WTC11 (cell line): ENCODE results near the gene DUSP1. TPM values are rescaled to one million over a fixed set of nuclear protein-coding genes. Genes with fewer than 3 reads are reported as not detected.

Source experiments
- ATAC-seq: fragments of 200-7000 bp; cut with Tn5 transposase; 2 replicates; pipeline ENCODE4 v1.10.0; 2021; ENCODE audit warnings: mild to moderate bottlenecking, moderate library complexity
- CTCF ChIA-PET: fragments of 300-600 bp; sonication (Branson Sonifier 250); formaldehyde crosslinking; loops from one replicate; lab custom pipeline; 2021; ENCODE audit warnings: antibody characterized with exemption; lab: Charles Lee
- POLR2A ChIA-PET: fragments of 350-600 bp; sonication (Branson Sonifier 250); formaldehyde crosslinking; loops from one replicate; lab custom pipeline; 2021; ENCODE audit warnings: antibody characterized with exemption; lab: Charles Lee
- DNase-seq: peaks from one replicate; pipeline ENCODE4 v3.0.0; 2021; ENCODE audit warnings: low spot score
- H3K27ac Mint-ChIP-seq: 2 replicates; pipeline ENCODE4 v1.8.0; 2021; ENCODE audit warnings: mixed read lengths
- H3K27me3 Mint-ChIP-seq: 2 replicates; pipeline ENCODE4 v1.8.0; 2021; ENCODE audit warnings: low read depth, mild to moderate bottlenecking, moderate library complexity, mixed read lengths
- H3K36me3 Mint-ChIP-seq: 2 replicates; pipeline ENCODE4 v1.8.0; 2021; ENCODE audit warnings: mixed read lengths
- H3K4me1 Mint-ChIP-seq: 2 replicates; pipeline ENCODE4 v1.8.0; 2022; ENCODE audit warnings: mixed read lengths
- H3K4me3 Mint-ChIP-seq: 2 replicates; pipeline ENCODE4 v1.8.0; 2021; ENCODE audit warnings: mild to moderate bottlenecking, moderate library complexity, mixed read lengths
- H3K9me3 Mint-ChIP-seq: 2 replicates; pipeline ENCODE4 v1.8.0; 2021; ENCODE audit warnings: mixed read lengths
- ATF1 ChIP-seq: sonication (generic); formaldehyde crosslinking; IDR thresholded peaks from 2 replicates; pipeline ENCODE4 v1.8.1; 2023; ENCODE audit warnings: mild to moderate bottlenecking, moderate library complexity, missing genetic modification reagents
- GABPB1 ChIP-seq: sonication (generic); formaldehyde crosslinking; IDR thresholded peaks from 2 replicates; pipeline ENCODE4 v1.8.1; 2023; ENCODE audit warnings: mild to moderate bottlenecking, missing genetic modification reagents
- NFATC4 ChIP-seq: fragments of 250-450 bp; sonication (Bioruptor Pico); IDR thresholded peaks from 2 replicates; pipeline ENCODE4 v1.9.0; 2021; ENCODE audit warnings: mild to moderate bottlenecking
- NFE2L1 ChIP-seq: sonication (generic); formaldehyde crosslinking; IDR thresholded peaks from 2 replicates; pipeline ENCODE4 v1.8.1; 2023; ENCODE audit warnings: missing genetic modification reagents
- NR1H2 ChIP-seq: sonication (generic); formaldehyde crosslinking; IDR thresholded peaks from 2 replicates; pipeline ENCODE4 v1.9.0; 2021; ENCODE audit warnings: mild to moderate bottlenecking, moderate library complexity, missing genetic modification reagents
- RORB ChIP-seq: fragments of 250-450 bp; sonication (Bioruptor Pico); IDR thresholded peaks from 2 replicates; pipeline ENCODE4 v1.9.0; 2021; ENCODE audit warnings: mild to moderate bottlenecking
- SP1 ChIP-seq: sonication (generic); formaldehyde crosslinking; conservative IDR thresholded peaks from 2 replicates; pipeline ENCODE4 v1.8.1; 2022; ENCODE audit warnings: missing genetic modification reagents
- TEAD4 ChIP-seq: sonication (generic); formaldehyde crosslinking; IDR thresholded peaks from 2 replicates; pipeline ENCODE4 v1.8.0; 2022; ENCODE audit warnings: mild to moderate bottlenecking, missing genetic modification reagents
- ZBTB21 ChIP-seq: sonication (generic); formaldehyde crosslinking; IDR thresholded peaks from 2 replicates; pipeline ENCODE4 v1.8.1; 2023; ENCODE audit warnings: mild to moderate bottlenecking, missing genetic modification reagents, borderline replicate concordance
- ZNF317 ChIP-seq: sonication (generic); formaldehyde crosslinking; IDR thresholded peaks from 2 replicates; pipeline ENCODE4 v1.8.1; 2023; ENCODE audit warnings: low read depth, mild to moderate bottlenecking, moderate library complexity, missing genetic modification reagents, borderline replicate concordance
- ZNF396 ChIP-seq: fragments of 250-450 bp; sonication (Bioruptor Pico); IDR thresholded peaks from 2 replicates; pipeline ENCODE4 v1.8.0; 2021; ENCODE audit warnings: mild to moderate bottlenecking, moderate library complexity, borderline replicate concordance
- ZNF423 ChIP-seq: fragments of 250-450 bp; sonication (Bioruptor Pico); IDR thresholded peaks from 2 replicates; pipeline ENCODE4 v2.1.2; 2022; ENCODE audit warnings: mild to moderate bottlenecking, moderate library complexity
- total RNA-seq: library from RNA; stranded (reverse); gene quantifications from 3 replicates; pipeline ENCODE4 v1.2.3, GENCODE V29; 2021
- TF ChIP-seq, protein P1 (sequence below): sonication (generic); formaldehyde crosslinking; IDR thresholded peaks from 2 replicates; pipeline ENCODE4 v1.8.0; 2022; ENCODE audit warnings: mild to moderate bottlenecking, missing genetic modification reagents
- TF ChIP-seq, protein P2 (sequence below): fragments of 200-600 bp; IDR thresholded peaks from 2 replicates; pipeline ENCODE4 v1.8.0; 2022; ENCODE audit warnings: antibody characterized with exemption
- TF ChIP-seq, protein P3 (sequence below): sonication (generic); formaldehyde crosslinking; IDR thresholded peaks from 2 replicates; pipeline ENCODE4 v1.8.1; 2023; ENCODE audit warnings: mild to moderate bottlenecking, missing genetic modification reagents, borderline replicate concordance
- TF ChIP-seq, protein P4 (sequence below): sonication (generic); formaldehyde crosslinking; IDR thresholded peaks from 2 replicates; pipeline ENCODE4 v1.8.1; 2023; ENCODE audit warnings: mild to moderate bottlenecking, missing genetic modification reagents

The DUSP1 gene
- total RNA-seq, 1 experiment from 2014 or later, result 9.5 TPM

DNA sequence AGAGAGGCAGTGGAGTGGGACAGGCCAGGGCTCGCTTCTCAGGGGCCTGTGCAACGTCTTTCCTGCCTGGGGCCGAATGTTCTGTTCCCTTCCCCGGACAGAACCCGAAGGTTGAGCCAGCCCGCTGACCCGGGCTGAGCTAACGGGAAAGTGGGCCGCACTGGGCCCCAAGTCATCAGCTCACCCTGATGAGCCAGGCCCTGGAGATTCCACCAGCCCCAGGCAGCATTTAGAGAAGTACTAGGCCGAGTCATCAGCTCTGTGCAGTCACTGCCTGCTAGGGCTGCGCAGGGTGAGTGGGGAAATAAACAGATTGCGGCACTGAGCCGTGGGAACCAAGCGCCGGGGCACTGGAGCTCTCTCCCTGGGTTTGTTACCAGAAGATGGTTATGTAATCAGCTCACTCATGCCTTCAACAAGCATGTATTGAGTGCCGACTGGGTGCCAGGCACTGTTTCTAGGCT, 29.1 kb upstream of the DUSP1 start:
- no peak overlapping the region for H3K4me3 Mint-ChIP-seq
- no peaks in the 10 kb centered on the region for H3K36me3 Mint-ChIP-seq
- TF ChIP-seq, protein P1, sequence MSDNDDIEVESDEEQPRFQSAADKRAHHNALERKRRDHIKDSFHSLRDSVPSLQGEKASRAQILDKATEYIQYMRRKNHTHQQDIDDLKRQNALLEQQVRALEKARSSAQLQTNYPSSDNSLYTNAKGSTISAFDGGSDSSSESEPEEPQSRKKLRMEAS (CRISPR knock-in tag), result no peak
- TF ChIP-seq ZNF423 (CRISPR knock-in tag), result no peak
- no peak for TF ChIP-seq NR1H2 (CRISPR knock-in tag)
- no peak for TF ChIP-seq NFATC4 (CRISPR knock-in tag)
- TF ChIP-seq, protein P2, sequence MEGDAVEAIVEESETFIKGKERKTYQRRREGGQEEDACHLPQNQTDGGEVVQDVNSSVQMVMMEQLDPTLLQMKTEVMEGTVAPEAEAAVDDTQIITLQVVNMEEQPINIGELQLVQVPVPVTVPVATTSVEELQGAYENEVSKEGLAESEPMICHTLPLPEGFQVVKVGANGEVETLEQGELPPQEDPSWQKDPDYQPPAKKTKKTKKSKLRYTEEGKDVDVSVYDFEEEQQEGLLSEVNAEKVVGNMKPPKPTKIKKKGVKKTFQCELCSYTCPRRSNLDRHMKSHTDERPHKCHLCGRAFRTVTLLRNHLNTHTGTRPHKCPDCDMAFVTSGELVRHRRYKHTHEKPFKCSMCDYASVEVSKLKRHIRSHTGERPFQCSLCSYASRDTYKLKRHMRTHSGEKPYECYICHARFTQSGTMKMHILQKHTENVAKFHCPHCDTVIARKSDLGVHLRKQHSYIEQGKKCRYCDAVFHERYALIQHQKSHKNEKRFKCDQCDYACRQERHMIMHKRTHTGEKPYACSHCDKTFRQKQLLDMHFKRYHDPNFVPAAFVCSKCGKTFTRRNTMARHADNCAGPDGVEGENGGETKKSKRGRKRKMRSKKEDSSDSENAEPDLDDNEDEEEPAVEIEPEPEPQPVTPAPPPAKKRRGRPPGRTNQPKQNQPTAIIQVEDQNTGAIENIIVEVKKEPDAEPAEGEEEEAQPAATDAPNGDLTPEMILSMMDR, result no peak
- TF ChIP-seq ZBTB21 (CRISPR knock-in tag), result no peak
- TF ChIP-seq ZNF317, result no peak
- no peak for TF ChIP-seq RORB (CRISPR knock-in tag)
- no peak for TF ChIP-seq TEAD4 (CRISPR knock-in tag)
- peaks cover 8% of the 10 kb centered on the region for H3K4me1 Mint-ChIP-seq
- POLR2A ChIA-PET, result interaction anchor here (1.0 kb wide), 1 partner anchor 29 kb away, joined by 5 read pairs; the partner anchor contains the start of gene DUSP1
- H3K9me3 Mint-ChIP-seq, result no peaks in the 10 kb centered on the region
- DNase-seq (no peak), ATAC-seq (no peak)
- CTCF ChIA-PET, result interaction anchor here (0.7 to 2.9 kb wide), 3 partner anchors 29 to 139 kb away, joined by 3 to 18 read pairs (median 3); partner anchors contain the start of gene DUSP1
- no peak overlapping the region for H3K27ac Mint-ChIP-seq
- H3K27me3 Mint-ChIP-seq, result peaks cover 5% of the 10 kb centered on the region

DNA sequence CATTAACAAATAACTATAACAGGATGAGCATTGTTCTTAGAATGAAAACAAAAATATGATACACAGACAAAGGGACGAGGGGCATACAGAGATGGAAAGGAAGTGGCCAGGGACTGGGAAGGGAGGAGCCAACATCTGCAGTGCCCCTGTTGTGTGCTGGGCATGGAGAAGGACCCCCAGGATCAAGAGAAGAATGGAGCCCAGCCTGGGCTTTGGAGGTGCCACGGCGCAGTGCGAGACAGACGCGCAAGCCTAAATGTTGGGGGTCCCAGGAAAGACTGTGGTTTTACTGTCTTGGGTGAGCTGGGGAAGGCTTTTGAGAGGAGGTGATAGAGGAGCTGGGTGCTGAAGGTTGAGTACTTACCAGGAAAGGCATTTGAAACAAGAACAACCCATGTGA, 28.4 kb upstream of the DUSP1 start:
- Mint-ChIP-seq H3K27me3 (peaks cover 5% of the 10 kb centered on the region), H3K27ac (no peak overlapping the region), H3K4me1 (peaks cover 8% of the 10 kb centered on the region), H3K9me3 (no peaks in the 10 kb centered on the region), H3K4me3 (no peak overlapping the region), H3K36me3 (no peaks in the 10 kb centered on the region)
- POLR2A ChIA-PET, result interaction anchor here (1.0 kb wide), 1 partner anchor 28 kb away, joined by 5 read pairs; the partner anchor contains the start of gene DUSP1
- no peak for ATAC-seq
- CTCF ChIA-PET, result interaction anchor here (1.1 to 2.9 kb wide), 2 partner anchors 28 to 140 kb away, joined by 3 to 18 read pairs; partner anchors contain the start of gene DUSP1
- DNase-seq, result no peak
- TF ChIP-seq, protein P3, sequence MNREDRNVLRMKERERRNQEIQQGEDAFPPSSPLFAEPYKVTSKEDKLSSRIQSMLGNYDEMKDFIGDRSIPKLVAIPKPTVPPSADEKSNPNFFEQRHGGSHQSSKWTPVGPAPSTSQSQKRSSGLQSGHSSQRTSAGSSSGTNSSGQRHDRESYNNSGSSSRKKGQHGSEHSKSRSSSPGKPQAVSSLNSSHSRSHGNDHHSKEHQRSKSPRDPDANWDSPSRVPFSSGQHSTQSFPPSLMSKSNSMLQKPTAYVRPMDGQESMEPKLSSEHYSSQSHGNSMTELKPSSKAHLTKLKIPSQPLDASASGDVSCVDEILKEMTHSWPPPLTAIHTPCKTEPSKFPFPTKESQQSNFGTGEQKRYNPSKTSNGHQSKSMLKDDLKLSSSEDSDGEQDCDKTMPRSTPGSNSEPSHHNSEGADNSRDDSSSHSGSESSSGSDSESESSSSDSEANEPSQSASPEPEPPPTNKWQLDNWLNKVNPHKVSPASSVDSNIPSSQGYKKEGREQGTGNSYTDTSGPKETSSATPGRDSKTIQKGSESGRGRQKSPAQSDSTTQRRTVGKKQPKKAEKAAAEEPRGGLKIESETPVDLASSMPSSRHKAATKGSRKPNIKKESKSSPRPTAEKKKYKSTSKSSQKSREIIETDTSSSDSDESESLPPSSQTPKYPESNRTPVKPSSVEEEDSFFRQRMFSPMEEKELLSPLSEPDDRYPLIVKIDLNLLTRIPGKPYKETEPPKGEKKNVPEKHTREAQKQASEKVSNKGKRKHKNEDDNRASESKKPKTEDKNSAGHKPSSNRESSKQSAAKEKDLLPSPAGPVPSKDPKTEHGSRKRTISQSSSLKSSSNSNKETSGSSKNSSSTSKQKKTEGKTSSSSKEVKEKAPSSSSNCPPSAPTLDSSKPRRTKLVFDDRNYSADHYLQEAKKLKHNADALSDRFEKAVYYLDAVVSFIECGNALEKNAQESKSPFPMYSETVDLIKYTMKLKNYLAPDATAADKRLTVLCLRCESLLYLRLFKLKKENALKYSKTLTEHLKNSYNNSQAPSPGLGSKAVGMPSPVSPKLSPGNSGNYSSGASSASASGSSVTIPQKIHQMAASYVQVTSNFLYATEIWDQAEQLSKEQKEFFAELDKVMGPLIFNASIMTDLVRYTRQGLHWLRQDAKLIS (CRISPR knock-in tag), result no peak
- TF ChIP-seq ATF1 (no peak), SP1 (CRISPR knock-in tag) (no peak), GABPB1 (no peak), NFE2L1 (no peak), ZNF396 (CRISPR knock-in tag) (no peak)
- TF ChIP-seq, protein P4, sequence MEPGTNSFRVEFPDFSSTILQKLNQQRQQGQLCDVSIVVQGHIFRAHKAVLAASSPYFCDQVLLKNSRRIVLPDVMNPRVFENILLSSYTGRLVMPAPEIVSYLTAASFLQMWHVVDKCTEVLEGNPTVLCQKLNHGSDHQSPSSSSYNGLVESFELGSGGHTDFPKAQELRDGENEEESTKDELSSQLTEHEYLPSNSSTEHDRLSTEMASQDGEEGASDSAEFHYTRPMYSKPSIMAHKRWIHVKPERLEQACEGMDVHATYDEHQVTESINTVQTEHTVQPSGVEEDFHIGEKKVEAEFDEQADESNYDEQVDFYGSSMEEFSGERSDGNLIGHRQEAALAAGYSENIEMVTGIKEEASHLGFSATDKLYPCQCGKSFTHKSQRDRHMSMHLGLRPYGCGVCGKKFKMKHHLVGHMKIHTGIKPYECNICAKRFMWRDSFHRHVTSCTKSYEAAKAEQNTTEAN (CRISPR knock-in tag), result no peak
